GM12865 (cell line): ENCODE results near the gene RAC2.

Experiments used
- DNase-seq: peaks from one replicate; pipeline ENCODE4 v3.0.0; 2010; ENCODE audit warnings: low read depth
- H3K4me3 ChIP-seq: 2 replicates; pipeline ENCODE4 v1.5.1; 2011; ENCODE audit warnings: mild to moderate bottlenecking, low read depth, low read length, control low read depth
- TF ChIP-seq, protein P1 (sequence below): IDR thresholded peaks from 2 replicates; pipeline ENCODE4 v1.5.1; 2011; ENCODE audit warnings: low read length, control low read depth, low read depth, inconsistent platforms; ENCODE audit not compliant: insufficient read depth; ENCODE audit errors: missing control alignments

The RAC2 gene

DNA sequence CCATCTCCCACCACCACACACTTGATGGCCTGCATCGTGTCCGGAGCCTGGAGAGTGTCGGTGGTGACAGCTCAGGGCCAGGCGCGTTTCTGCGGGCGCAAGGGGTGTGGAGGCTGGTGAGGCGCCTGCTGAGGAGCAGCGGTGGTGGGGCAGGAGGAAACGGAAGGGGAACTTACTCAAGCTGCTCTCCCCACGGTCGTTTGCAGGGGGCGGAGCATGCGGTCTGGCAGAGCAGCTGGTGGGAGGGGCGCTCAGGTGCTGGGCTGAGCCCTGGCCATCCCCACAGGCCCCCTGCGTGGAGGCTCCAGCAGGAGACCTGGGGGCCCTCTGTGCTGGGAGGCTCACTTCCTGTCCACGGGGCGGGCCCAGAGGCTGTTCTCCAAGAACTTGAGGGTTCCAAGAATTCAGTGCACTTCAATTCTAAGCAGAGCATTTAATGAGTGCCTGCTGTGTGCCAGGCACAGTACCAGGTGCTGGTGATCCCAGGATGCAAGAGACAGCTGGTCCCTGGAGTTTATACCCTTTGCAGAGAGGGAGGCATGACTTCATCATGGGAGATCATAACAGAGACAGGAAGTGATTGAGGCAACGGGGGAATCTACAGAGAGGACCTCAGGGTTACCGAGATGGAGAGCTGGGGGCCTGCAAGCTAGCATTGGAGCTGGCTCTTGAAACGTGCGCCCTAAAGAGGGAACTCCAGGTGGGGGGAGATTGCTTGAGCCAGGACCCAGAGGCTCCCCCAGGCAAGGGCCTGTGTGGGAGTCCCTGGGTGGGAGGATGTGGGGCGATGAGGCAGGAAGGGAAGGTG, at the start of gene RAC2:
TSS of gene RAC2 (minus strand) at position 156 of the 808 bp plus-strand sequence. CDS start at position 35, 121 bp downstream.
- peak; percentile 95 for DNase-seq
- peak within 1 kb of the TSS; percentile 86 for H3K4me3 ChIP-seq

DNA sequence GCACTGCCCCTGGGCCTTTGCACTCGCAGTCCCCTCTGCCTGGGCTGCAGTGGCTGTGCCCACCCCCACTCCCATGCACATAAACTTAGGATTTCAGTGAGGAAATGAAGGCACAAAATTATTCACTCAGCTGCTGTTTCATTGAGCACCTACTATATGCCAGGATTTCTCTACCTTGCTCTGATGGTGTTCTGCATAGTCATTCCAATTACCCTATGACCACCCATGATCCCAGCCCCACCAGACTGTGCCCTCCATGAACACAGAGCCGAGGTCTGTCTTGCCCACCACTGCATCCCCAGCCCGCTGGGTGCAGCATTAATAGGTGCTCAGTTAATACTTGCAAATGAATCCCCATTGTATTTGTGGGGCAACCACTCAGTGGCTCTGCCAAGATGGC, 49.1 kb upstream of the RAC2 start:
- DNase-seq, result no peak
- H3K4me3 ChIP-seq, result no peak overlapping the region
- TF ChIP-seq, protein P1, sequence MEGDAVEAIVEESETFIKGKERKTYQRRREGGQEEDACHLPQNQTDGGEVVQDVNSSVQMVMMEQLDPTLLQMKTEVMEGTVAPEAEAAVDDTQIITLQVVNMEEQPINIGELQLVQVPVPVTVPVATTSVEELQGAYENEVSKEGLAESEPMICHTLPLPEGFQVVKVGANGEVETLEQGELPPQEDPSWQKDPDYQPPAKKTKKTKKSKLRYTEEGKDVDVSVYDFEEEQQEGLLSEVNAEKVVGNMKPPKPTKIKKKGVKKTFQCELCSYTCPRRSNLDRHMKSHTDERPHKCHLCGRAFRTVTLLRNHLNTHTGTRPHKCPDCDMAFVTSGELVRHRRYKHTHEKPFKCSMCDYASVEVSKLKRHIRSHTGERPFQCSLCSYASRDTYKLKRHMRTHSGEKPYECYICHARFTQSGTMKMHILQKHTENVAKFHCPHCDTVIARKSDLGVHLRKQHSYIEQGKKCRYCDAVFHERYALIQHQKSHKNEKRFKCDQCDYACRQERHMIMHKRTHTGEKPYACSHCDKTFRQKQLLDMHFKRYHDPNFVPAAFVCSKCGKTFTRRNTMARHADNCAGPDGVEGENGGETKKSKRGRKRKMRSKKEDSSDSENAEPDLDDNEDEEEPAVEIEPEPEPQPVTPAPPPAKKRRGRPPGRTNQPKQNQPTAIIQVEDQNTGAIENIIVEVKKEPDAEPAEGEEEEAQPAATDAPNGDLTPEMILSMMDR, result no peak

More for the DNA sequence above, at the start of gene RAC2:
- TF ChIP-seq, protein P1, result no peak

DNA sequence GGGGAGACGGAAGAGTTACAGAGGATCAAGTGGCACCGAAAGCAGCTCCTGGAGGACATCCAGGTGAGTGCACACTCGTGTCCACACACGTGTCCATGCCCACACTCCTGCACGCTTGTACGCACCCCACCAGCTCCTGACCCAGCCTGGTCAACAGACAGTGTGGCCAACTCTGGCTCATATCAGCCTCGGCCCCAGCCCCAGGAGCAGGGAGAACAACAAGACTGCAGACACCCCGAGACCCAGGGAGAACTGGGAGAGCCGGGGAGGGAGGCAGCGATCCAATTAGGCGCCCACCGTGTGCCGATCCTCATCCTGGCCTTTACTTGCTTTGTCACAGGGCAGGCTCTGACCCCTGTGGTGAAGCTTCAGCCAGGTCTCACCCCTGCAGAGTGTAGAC, 48.6 kb upstream of the RAC2 start:
- no peak overlapping the region for H3K4me3 ChIP-seq
- DNase-seq, result no peak
- TF ChIP-seq, protein P1, result no peak

DNA sequence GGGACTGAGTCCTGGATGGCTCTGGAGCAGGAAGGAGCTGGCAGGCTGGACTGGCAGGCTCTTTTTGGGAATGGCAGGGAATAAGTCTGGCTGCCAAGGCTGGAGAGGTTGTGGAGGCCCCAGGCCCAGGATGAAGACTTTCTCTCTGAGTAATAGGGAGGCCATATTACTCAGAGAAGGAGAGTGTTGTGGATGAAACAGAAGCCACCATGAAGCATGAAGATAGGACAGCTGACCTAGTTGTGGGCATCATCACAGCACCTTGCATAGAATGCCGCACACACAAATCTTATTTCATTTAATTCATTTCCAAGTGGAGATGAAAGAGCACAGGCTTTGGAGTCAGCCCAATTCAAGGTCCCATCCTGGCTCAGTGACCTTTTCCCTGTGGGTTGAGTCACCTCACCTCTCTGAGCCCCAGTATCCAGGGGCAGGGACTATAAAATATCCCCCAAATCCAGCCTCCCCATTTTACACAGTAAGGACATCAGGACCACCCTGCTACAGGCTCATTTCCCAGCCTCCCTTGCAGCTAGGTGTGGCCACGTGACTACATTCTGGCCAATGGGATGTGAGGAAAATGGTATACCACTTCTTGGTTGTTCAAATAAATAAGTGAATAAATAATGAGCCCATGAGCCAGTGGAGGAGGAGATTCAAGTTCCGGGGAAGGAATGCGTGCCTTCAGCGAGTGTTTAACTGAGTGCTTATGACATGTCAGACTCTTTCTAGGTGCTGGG, 47.7 kb upstream of the RAC2 start:
- H3K4me3 ChIP-seq, result no peak overlapping the region
- DNase-seq, result no peak
- TF ChIP-seq, protein P1, result no peak

DNA sequence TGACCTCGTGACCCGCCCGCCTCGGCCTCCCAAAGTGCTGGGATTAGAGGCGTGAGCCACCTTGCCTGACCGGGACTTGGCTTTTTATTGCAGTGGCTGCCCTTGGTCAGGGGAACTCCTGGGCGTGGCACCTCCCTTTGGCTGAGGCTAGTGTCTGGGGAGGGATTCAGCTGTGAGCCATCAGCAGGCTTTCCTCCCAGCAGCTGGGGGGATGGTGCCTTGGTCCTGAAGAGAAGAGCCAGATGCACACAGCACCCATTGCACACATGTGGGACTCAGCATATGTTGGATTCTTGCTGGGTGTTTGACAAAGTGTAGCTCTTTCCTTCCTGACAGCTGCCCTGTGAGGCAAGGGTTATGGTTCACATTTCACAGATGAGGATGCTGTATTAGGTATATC, 46.7 kb upstream of the RAC2 start:
- DNase-seq, result no peak
- TF ChIP-seq, protein P1, result no peak
- H3K4me3 ChIP-seq, result no peak overlapping the region

DNA sequence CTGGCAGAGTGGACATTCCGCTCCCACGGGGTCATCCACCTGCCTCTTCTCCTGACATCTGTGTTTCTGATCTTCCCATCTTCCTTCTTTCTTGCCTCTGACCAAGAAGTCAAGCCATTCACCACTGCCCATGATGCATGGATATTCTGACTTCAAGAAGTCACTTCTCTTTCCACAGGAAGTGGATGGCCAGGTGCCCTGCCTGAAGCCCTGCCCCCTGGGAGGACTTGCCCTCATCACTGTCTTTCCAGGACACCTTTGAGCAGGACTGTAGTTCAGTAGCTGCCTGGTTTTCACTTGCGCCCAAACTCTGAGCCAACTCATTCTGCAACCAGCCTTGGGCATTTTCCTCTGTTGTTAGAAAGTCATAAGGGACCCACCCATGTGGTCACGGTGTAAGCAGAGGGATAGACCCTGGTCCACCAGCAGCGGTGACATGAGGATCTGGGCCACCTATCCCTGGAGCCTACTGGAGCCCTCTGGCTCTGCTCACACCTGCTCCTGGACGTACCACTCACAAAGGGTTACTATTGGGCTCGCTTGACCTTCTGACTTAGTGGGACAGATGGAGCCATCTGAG, 45.2 kb upstream of the RAC2 start:
- DNase-seq, result no peak
- H3K4me3 ChIP-seq, result no peak overlapping the region
- TF ChIP-seq, protein P1, result no peak
